Adrenal gland (tissue), 5 donors: ENCODE results near the gene ADAT3.
"Not testable (repeated sequence)": the region's sequence is repeated elsewhere in the genome, so short reads cannot be mapped to it uniquely, and the experiment has no call there.

ENCODE experiments used
- CTCF ChIP-seq, 6 experiments: fragments of 450-650 bp in 4 of 6; fragments of 200-600 bp in 2 of 6; sonication (generic) in 1 of 6; IDR thresholded peaks; 1 replicate in 5 of 6; 2 replicates in 1 of 6; pipeline versions ENCODE4 v1.5.1 to v1.8.0; 2016 to 2021; ENCODE audit warnings: antibody characterized with exemption in 6 of 6, mild to moderate bottlenecking in 2 of 6, moderate library complexity in 1 of 6
- POLR2A ChIP-seq, 2 donors: fragments of 450-650 bp; IDR thresholded peaks; one replicate each; pipeline ENCODE4 v1.6.1; 2017; ENCODE audit warnings: antibody characterized with exemption in 2 of 2, mild to moderate bottlenecking in 2 of 2, moderate library complexity in 1 of 2
- donor health status: DM: no; HTN: no; CAD: no.

GRCh38 chr19:1876496-1877279 is 28.5 kb upstream of the ADAT3 start:
- not testable (repeated sequence) for TF ChIP-seq CTCF, POLR2A (IDR thresholded peaks at IDR 0.05)
